A673 (cell line): ENCODE data around the gene ASPRV1.

Experiments used
- CTCF ChIP-seq: fragments of 300-800, 200-600 bp; sonication (generic); conservative IDR thresholded peaks from 2 replicates; pipeline ENCODE4 v1.5.1; 2017; ENCODE audit warnings: low read depth, mild to moderate bottlenecking, antibody characterized with exemption, low read length, moderate library complexity, mixed read lengths
- EZH2 ChIP-seq: fragments of 200-600 bp; sonication (generic); IDR thresholded peaks from 2 replicates; pipeline ENCODE4 v1.6.1; 2017; ENCODE audit warnings: borderline replicate concordance, low read depth, mild to moderate bottlenecking, mixed read lengths, antibody characterized with exemption, low read length; ENCODE audit not compliant: poor library complexity, severe bottlenecking

- no peak for TF ChIP-seq CTCF
- no peak for TF ChIP-seq EZH2
Measured at GRCh38 chr2:69983392-69983966, 22.0 kb upstream of the ASPRV1 start.
